OCI-LY3 (cell line): ENCODE data around the gene GARS1.

ENCODE experiments used
- EZH2phosphoT487 ChIP-seq: fragments of 200-600 bp; shearing (Covaris generic); IDR thresholded peaks from 2 replicates; pipeline ENCODE4 v1.6.1; 2018; ENCODE audit warnings: antibody characterized with exemption, mixed run types, low read depth
- TF ChIP-seq, protein P1 (sequence below): fragments of 200-600, 300-600 bp; sonication (generic); IDR thresholded peaks from 2 replicates; pipeline ENCODE4 v1.5.1; 2014; ENCODE audit warnings: antibody characterized with exemption, low read length, low read depth

DNA sequence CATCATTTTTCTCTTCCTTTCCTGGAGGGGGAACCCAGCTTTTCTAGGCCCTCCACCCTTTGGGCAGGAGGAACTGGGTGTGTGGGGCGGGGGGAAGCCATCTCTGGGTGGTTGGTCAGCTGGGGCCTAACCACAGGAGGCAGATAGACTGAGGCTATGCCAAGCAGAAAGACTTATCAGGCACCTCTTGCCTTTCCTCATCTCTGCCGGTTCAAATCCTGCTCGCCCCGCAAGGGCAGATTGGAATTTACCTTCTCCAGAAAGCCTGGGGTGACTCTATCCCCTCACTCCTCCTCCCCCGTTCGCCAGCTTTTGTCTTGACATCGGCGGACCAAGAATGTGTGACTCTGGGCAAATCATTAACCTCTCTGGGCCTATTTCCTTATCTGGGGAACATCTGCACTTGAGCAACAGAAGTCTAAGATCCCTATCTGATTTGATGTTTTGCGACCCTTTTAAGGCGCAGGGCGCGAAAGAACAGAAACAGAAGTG is 584 bp upstream of the GARS1 start:
- TF ChIP-seq, protein P1, sequence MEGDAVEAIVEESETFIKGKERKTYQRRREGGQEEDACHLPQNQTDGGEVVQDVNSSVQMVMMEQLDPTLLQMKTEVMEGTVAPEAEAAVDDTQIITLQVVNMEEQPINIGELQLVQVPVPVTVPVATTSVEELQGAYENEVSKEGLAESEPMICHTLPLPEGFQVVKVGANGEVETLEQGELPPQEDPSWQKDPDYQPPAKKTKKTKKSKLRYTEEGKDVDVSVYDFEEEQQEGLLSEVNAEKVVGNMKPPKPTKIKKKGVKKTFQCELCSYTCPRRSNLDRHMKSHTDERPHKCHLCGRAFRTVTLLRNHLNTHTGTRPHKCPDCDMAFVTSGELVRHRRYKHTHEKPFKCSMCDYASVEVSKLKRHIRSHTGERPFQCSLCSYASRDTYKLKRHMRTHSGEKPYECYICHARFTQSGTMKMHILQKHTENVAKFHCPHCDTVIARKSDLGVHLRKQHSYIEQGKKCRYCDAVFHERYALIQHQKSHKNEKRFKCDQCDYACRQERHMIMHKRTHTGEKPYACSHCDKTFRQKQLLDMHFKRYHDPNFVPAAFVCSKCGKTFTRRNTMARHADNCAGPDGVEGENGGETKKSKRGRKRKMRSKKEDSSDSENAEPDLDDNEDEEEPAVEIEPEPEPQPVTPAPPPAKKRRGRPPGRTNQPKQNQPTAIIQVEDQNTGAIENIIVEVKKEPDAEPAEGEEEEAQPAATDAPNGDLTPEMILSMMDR: no peak
- no peak for TF ChIP-seq EZH2phosphoT487
